ENCODE measurements around the gene TWIST2.

The TWIST2 gene
- total RNA-seq = 0 reads per million in 2 experiments

DNA sequence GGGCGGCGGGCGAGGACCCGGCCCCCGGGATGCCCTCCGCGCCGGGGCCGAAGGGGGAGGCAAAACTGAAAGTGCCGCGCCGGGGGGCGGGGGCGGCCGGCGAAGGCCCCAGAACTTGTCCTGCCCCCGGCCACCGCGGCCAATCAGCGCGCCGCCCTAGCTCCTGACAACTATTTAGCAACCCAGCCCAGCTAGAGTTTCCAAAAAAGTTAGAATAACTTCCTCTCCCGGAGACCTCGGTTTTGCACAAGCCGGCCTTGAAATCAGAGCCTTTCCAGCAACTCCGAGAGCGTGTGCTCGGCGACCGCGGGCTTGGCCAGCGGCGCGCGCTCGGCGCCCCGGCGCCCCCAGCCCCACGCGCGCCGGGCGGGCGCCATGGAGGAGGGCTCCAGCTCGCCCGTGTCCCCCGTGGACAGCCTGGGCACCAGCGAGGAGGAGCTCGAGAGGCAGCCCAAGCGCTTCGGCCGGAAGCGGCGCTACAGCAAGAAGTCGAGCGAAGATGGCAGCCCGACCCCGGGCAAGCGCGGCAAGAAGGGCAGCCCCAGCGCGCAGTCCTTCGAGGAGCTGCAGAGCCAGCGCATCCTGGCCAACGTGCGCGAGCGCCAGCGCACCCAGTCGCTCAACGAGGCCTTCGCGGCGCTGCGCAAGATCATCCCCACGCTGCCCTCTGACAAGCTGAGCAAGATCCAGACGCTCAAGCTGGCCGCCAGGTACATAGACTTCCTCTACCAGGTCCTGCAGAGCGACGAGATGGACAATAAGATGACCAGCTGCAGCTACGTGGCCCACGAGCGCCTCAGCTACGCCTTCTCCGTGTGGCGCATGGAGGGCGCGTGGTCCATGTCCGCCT, at the start of gene TWIST2:
TWIST2 (plus strand) TSS at position 245 of the 850 bp plus-strand sequence; CDS start at position 376, 131 bp downstream.
- DNase-seq (ENCODE audit: low read depth) = no peak

DNA sequence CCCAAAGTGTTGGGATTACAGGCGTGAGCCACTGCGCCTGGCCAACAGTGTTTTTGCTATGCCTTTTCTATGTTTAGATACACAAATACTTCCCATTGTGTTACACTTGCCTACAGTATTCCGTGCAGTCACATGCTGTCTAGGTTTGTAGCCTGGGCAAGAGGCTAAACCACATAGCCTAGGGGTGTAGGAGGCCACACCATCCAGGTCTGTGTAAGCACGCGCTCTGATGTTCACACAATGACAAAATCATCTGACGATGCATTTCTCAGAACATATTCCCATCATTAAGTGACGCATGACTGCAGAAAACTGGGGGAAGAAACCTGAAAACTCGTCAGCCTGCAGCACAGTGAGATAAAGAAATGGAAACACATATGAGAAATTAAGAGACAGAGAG, 46.1 kb upstream of the TWIST2 start:
- no peak for DNase-seq (ENCODE audit: low read depth)

DNA sequence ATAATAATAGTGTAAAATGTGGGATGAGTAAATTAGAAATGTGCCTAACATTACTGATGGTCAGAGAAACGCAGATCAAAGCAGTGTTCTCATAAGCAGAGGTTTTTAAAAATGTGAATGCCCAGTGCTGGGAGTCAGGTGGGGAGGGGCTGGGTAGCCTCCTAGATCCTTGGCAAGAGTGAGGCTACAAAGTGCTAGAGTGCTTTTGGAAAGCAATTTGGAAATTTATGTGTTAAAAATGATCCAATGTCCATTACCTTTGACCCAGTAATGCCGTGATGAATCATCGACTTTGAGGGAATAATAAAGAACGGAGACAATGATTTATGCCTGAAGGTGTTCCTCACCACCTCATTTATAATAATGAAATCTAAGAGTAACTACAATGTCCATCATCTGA, 44.9 kb upstream of the TWIST2 start:
- DNase-seq (ENCODE audit: low read depth) = no peak

DNA sequence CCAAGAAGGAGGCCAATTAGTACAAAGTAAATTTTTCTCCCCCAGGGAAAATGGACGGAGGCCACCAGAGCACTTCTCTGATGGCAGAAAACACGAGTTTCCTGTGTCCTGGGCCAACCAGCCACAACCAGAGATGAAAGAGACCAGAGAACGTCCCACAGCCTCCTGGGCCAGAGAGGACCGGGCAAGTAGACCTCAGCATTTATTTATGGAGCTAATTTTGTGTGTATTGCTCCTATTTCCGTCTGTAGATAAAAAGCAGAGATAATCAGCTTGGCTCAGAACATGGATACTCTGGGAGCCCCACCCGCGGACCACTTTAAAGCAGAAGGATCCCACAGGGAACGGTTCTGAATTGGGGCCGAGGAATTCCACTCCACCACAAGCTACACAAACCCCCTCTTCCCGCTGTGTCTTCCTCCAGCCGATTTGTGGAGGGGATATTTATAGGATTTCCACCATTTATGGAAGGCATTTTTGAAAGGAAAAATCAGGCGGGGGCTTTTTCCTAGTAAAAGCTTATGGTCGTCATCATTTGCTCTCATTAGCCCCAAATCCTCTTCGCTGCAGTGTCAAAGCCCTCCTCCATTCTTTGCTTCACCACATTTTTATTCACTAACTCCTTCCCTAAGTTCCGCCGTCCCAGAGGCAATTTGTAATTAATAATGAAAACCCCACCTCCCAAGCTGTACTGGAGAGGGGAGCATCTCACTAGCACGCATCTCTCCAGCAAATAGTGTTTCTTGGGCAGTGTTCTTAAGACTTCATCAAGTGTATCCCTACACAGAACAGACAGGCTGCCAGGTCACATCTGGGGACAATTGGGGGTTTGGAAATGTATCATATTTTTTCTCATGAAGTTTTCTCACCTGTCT, 43.7 kb upstream of the TWIST2 start:
- DNase-seq (ENCODE audit: low read depth) = no peak

DNA sequence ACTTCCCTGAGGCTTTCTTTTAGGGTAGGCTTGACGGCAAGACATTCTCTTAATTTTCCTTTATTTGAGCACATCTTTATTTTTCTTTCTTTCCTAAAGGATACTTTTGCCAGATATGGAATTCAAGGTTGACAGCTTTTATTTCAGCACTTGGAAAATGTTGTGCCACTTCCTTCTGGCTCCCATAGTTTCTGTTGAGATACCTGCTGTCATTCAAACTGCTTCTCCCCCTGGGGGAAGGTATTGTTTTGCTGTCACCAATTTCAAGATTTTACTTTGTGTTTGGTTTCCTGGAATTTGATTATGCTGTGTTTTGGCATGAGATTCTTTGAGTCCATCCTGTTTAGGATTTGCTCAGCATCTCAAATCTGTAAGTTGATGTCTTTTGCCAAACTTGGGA, 39.1 kb upstream of the TWIST2 start:
- no peak for DNase-seq (ENCODE audit: low read depth)

DNA sequence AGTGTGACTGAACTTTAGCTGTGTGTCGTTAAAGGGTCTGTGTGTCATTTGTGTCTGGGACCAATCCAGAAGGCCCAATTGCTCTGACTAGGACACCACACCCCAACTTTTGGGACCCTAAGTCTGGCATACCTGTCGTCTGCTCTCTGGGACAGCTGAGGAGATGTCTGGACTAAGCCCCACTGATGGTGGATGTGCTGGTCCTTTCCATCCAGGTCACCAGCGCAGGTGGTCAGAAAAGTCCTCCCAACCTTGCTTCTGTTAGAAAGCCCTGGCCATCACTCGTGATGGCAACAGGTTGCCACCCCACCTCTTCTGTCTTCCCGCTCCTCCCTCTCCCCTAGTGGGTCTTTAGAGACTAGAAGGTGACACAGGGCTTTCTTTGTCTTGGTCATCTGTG, 37.6 kb upstream of the TWIST2 start:
- no peak for DNase-seq (ENCODE audit: low read depth)

DNA sequence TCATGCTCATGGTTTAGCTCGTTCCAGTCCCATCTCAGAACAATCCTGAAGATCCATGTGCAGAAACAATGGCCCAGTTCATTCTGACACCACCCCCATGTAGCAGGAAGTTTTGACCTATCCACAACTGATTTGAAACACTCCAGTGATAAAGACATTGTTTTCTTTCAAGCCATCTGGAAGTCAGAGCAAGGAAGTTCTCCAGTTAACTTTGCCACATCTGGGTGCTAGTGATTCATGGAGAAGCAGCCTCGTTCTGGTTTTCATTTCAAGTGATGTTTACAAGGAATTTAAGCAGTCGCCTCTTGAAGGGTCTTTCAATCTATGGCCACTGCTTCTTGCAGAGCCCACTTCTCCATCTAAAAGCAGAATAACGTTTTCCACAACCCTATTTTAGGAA, 36.6 kb upstream of the TWIST2 start:
- DNase-seq (ENCODE audit: low read depth) = no peak

DNA sequence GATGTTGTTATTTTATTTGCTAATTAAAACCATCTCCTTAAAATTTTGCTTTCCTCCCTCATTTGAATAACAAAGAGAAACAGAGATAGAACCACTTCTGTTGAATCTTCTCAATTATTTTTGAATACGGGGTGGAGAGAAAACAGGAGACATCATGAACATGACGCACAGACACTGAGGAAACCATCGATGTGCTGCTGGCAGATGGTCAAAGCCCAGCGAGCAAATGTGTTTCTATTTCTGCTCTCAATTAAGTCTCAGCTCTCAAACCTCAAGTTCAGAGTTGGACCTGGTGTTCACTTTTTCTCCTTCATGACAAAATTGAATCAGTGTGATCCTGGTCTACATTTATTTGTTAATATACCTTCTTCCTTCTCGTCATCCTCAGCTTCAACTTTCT, 36.1 kb upstream of the TWIST2 start:
- no peak for DNase-seq (ENCODE audit: low read depth)

DNA sequence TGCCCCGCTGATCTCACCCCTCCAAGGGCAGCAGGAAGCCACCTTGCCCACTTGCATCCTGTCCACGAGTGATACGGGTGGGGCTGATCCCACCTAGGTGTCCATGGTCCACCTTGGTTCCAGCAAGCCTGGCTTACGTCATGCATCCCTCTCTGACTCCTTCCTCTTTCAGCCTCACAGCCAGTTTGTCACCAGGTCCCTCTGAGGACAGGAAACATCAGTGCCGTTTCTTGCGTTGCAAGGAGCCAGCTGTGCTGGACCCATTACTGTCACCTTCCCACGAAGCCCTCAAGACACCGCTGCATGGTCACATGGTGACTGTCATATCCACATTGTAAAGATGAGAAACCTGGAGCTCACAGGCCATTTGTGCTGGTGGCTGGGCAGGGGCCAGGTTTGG, 34.8 kb upstream of the TWIST2 start:
- no peak for DNase-seq (ENCODE audit: low read depth)

DNA sequence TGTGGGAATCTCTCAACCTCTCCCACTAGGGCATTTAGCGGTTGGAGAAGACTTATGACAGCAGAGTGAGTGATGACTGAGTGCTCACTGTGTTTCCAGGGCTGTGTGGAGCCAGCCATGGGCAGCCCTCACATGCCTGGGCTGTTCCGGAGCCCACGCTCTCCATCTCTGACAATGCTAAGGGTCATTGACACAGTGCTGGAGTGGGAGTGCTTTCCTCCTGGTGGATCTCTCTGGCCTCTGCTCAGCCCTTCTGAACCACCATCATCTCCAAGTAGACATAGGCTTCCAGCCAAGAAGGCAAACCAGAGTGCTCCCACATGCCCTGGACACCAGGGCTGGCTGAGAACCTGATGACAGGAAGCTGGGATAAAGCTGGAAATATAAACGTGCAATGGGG, 33.1 kb upstream of the TWIST2 start:
- no peak for DNase-seq (ENCODE audit: low read depth)

DNA sequence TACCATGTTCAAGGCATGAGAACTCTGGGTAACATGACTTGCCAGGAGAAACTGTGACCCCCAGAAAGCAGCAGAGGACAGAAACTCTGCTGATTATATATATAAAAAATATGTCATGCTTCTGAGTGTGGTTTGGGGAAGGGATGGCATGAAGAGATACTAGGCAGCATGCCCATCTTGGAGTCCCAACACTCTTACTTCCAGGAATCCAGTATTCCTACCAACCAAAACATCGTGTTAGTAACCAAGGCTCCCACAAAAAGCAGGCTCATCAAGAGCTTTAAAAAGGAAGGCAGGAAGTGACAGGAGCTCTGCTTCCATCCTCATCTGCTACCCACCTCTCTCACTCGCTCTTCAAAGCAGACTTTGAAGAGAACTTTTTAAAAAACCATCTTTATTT, 31.6 kb upstream of the TWIST2 start:
- no peak for DNase-seq (ENCODE audit: low read depth)

DNA sequence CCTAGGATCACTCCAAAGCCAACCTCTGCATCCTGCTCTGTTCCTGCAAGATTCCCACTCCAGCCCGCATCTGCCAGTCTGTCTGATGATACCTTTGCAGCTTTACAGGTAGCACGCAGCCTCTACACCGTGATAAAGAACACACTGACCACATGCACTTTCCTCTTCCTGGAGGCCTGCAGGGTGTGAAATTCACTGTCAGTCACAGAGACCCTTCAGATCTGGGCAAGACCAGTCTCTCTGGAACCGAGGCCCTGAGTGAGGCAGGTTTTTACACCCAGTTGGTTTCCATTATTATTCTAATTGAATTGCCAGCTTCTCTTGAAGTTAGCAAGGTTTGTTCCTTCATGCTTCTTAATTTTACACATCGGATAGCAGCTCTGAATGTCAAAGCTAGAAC, 30.5 kb upstream of the TWIST2 start:
- DNase-seq (ENCODE audit: low read depth) = no peak

DNA sequence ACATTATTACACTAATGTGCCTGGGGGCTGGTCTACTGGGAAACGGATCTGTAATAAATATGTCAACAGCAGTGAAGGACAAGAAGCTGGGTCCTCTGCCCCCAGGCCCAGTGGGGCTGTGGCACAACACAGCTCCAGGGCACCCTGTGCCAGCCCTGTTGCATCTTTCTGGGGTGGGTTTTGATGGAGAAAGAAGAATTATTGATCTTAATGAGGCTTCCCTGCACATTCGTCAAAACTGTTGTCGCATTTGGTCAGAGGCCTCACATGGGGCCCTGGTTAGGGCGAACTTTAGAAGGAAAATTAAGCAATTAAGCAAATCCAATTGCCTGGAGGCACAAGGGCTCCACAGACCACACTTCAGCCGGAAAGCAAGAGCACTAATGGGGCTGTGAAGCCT, 30.0 kb upstream of the TWIST2 start:
- DNase-seq (ENCODE audit: low read depth) = no peak

DNA sequence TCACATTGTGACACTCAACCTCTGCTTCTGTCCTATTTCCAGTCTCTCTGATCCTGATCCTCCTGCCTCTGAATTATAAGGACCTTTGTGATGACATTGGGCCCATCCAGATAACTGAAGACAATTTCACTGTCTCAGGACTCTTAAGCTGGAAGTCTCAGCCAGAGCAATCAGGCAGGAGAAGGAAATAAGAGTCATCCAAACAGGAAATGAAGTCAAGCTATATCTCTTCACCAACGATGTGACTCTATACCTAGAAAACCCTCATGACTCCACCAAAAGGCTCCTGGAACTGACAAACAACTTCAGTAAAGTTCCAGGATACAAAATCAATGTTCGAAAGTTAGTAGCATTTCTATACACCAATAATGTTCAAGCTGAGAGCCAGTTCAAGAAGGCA, 29.3 kb upstream of the TWIST2 start:
- DNase-seq (ENCODE audit: low read depth) = no peak

DNA sequence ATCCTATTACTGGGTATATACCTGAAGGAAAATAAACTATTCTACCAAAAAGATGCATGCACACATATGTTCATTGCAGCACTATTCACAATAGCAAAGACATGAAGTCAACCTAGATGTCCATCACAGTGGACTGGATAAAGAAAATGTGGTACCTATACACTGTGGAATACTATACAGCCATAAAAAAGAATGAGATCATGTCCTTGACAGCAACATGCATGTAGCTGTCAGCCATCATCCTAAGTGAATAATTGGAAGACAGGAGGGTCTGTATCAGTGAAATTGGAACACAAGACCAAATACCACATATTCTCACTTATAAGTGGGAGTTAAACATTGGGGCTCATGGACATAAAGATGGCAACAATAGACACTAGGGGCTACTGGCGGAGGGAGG, 27.7 kb upstream of the TWIST2 start:
- DNase-seq (ENCODE audit: low read depth) = no peak

DNA sequence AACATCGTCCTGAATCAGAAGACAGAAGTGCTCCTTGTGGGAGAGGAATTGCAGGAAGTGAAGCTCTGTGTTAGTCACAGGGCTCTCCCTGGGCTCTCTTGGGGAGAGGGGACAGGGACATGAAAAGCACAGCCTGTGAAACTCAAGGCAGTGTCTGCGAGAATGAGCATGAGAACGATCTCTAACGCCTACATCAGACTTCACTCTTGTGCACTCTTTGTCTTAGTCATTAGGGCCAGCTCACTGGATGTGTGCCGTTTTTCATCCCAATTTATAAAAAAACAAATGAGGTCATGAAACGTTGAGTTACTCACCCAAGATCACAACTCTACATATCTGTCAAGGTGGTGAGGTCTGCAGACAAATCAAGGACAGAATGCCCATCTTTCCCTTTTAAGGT, 27.0 kb upstream of the TWIST2 start:
- no peak for DNase-seq (ENCODE audit: low read depth)

DNA sequence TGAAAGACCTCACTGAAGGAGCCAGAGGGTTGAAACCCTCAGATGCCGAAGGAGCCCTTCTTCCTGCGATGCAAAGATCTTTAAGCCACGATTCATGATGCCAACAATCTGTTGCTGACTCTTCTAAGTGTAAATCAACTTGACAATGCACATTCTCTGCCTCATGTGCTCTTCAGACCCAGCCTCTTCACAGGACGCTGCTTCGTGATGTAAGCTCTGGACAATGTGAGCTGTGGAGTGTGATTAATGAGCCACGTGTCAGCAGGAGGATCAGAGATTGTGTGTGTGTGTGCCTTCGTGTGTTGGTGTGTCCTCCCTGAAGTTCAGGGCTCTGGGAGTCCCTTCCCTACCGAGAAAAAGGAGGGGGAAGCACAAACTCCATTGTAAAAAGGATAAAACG, 26.5 kb upstream of the TWIST2 start:
- DNase-seq (ENCODE audit: low read depth) = no peak

DNA sequence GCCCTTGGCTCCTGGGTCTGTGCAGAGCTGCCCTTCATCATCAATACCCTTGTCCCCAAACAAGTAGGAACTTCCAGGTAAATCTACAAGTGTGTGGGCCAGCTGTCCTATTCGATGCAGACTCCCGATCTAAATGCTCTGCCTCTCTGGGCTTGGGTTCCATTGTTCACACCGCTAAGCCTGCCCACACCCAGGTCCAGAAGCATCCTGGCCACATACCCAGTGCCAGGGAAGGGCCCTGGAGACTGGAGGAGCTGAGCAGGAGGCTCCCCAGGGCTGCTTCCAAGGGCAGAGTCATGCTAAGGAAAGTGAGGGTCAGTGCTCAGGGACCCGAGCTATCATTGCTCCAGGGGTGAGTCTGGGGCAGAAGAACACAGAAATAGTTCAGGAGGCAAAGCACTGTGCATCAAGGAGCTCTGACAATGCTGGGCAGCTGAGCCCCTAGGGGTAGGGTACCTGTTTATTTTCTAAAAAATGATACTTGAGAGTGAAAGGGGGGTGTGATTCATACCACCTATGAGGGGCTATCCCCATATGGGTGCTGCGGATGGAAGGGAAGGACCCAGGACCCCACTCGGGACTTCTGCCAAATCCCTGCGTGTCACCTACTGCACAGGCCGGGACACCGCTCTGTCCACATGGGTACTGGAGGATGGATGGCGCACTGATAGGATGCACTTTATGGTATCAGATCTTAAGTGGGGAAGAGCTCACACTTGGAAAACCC, 25.8 kb upstream of the TWIST2 start:
- no peak for DNase-seq (ENCODE audit: low read depth)

DNA sequence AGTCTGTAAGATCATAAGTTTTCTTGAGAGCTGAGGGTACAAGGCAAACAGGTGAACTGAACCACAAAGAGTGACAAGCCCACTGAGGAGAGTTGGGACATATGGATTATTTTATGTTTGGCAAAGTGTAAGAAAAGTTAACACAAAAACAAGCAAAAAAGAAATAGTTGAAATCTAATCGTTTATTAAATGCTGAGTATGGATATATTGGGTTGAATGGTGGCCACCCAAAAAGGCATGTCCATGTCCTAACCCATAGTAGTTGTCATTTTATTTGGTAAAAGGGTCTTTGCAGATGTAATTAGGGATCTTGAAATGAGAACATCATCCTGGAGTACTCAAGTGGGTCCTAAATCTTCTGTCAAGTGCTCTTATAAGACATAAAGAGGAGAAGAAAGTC, 24.9 kb upstream of the TWIST2 start:
- no peak for DNase-seq (ENCODE audit: low read depth)

DNA sequence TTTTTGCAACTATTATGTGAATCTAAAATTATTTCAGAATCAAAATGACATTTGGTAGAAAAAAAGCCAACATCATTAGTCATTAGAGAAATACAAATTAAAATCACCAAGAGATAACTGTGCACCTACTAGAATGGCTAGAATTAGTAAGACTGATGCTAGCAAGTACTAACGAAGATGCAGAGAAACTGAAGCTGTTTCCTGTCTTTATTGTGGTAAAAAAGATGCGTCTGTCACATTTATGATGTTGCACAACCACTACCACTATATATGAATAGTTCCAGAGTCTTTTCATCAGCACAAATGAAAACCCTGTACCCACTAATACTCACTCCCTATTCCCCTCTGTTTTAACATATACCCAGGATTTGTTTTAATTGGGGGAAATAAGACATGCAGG, 16.7 kb upstream of the TWIST2 start:
- no peak for DNase-seq (ENCODE audit: low read depth)

DNA sequence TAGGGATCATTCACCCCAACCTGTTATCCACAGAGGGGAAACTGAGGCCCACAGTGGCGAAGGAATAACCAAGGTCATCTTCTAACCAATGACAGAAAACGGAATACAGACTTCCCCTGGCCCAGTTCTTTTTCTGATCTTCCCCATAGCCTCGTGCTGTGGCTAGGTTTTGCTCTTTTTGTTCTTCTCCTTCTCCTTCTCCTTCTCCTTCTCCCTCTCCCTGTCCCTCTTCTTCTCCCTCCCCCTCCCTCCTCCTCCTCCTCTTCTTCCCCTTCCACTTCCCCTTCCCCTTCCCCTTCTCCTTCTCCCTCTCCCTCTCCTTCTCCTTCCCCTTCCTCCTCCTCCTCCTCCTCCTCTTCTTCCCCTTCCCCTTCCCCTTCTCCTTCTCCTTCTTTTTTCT, 12.9 kb upstream of the TWIST2 start:
- DNase-seq (ENCODE audit: low read depth) = no peak

DNA sequence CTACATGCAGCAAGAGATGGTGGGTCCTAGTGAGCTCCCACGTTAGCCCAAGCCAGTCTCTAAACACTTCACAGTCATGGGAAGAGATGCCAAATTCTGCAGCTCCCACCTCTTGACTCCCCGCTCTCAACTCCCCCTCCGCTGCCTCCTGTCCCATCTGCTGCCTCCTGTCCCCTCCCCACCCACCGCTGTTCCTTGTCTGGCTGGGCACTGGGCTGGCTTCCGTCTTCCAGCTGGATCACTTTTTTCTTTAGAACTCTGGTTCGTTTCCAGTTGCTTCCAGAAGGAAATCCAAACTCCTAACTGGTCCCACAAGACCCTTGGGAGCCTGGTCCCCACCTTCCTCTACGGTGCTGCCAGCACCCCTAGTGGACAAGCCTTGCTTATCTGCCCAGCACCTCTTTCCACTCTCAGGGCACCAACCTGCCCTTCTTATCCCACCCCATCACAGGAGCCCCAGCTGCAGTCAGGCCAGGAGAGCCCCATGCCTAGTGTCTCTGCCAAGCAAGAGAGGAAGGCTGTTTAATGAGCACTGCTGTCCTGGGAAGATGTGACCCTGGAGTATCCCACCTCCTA, 12.1 kb upstream of the TWIST2 start:
- no peak for DNase-seq (ENCODE audit: low read depth)
